Gastroesophageal sphincter (tissue), 4 donors: ENCODE results near the gene UNK. TPM values are rescaled to one million over a fixed set of nuclear protein-coding genes. Genes with fewer than 3 reads are reported as not detected.
A peak's percentile ranks its signal among the peaks of the same experiment; 100 is the strongest.

Source experiments
- ATAC-seq: fragments of 150-250 bp; one replicate; pipeline ENCODE4 v1.9.1; 2016; ENCODE audit warnings: mild to moderate bottlenecking, moderate library complexity
- H3K27ac ChIP-seq, 4 donors: fragments of 200-600 bp; sonication (generic) in 3 of 4; 1 replicate in 3 of 4; 2 replicates in 1 of 4; pipeline ENCODE4 v1.5.1; 2016 to 2019
- H3K27me3 ChIP-seq: fragments of 200-600 bp; sonication (generic); one replicate; pipeline ENCODE4 v1.5.1; 2019
- H3K36me3 ChIP-seq, 2 donors: fragments of 200-600 bp; sonication (generic); one replicate each; pipeline ENCODE4 v1.5.1; 2019; ENCODE audit warnings: control low read depth in 1 of 2
- H3K4me1 ChIP-seq, 3 donors: fragments of 200-600 bp; sonication (generic); 1 replicate in 2 of 3; 2 replicates in 1 of 3; pipeline ENCODE4 v1.5.1; 2016 to 2019; ENCODE audit warnings: control low read depth in 2 of 3
- H3K4me3 ChIP-seq, 2 donors: fragments of 200-600 bp; sonication (generic); one replicate each; pipeline ENCODE4 v1.5.1; 2019; ENCODE audit warnings: mild to moderate bottlenecking in 1 of 2, moderate library complexity in 1 of 2
- H3K9me3 ChIP-seq, 3 donors: fragments of 200-600 bp; sonication (generic); one replicate each; pipeline ENCODE4 v1.5.1; 2017 to 2019; ENCODE audit warnings: control low read depth in 2 of 3
- CTCF ChIP-seq, 4 experiments: fragments of 200-600 bp in 2 of 4; fragments of 450-650 bp in 2 of 4; sonication (generic) in 1 of 4; IDR thresholded peaks; one replicate each; pipeline ENCODE4 v1.5.1; 2017 to 2019; ENCODE audit warnings: antibody characterized with exemption in 4 of 4, mild to moderate bottlenecking in 2 of 4, moderate library complexity in 2 of 4
- EP300 ChIP-seq: sonication (generic); formaldehyde crosslinking; IDR thresholded peaks from one replicate; pipeline ENCODE4 v1.6.1; 2017; ENCODE audit warnings: antibody characterized with exemption, mild to moderate bottlenecking
- POLR2A ChIP-seq, 2 donors: fragments of 450-650 bp; IDR thresholded peaks; one replicate each; pipeline ENCODE4 v1.6.1; 2017; ENCODE audit warnings: antibody characterized with exemption in 2 of 2, mild to moderate bottlenecking in 2 of 2, moderate library complexity in 1 of 2
- POLR2AphosphoS5 ChIP-seq: sonication (generic); formaldehyde crosslinking; IDR thresholded peaks from one replicate; pipeline ENCODE4 v1.6.1; 2017; ENCODE audit warnings: antibody characterized with exemption
- WGBS, 2 donors: methylation state at CpG; one replicate each; pipeline ENCODE4 v1.1.5; 2018; ENCODE audit warnings: low coverage in 1 of 2; 5-methylcytosine and 5-hydroxymethylcytosine counted together
- total RNA-seq, 4 donors: library from RNA; depleted of rRNA; stranded (reverse); fragments of >200 nt; gene quantifications; one replicate each; pipeline ENCODE4 v1.1.0, GENCODE V29; 2016

The UNK gene
- total RNA-seq, 4 donors from 2014 or later, result 9.8 to 41.6 (median 21.0) TPM

DNA sequence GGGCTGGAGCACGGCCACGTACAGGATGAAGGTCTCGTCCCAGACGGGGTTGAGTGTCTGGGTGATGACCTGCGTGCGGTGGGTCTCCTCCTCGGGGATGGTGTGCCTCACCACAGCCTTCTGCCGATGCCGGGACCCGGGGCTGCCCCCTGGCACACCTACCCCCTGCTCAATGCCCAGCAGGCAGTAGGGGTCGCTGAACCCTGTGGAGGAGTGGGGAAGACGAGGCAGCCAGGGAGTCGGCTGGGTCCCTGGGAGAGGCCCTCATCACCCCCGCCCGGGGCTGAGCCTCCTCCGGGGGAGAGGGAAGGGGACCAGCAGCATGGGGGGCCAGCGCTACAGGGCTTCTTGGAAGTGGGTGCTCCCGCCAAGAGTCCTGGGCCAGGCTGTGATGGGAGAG, 57.8 kb downstream of the UNK start:
- no peaks in the 10 kb centered on the region for H3K9me3 ChIP-seq
- H3K4me1 ChIP-seq, result peaks cover 0 to 33% (median 16%) of the 10 kb centered on the region in 3 donors
- peaks cover 0 to 58% of the 10 kb centered on the region in 2 donors for H3K36me3 ChIP-seq
- peak overlapping the region in 1 of 4 donors; percentile 77 for H3K27ac ChIP-seq
- no peaks in the 10 kb centered on the region for H3K27me3 ChIP-seq
- ATAC-seq, result no peak
- no CpG with 5 or more reads among the region's 18 CpGs for WGBS, 2 donors
- H3K4me3 ChIP-seq, result no peak overlapping the region
- TF ChIP-seq CTCF (IDR thresholded peaks at IDR 0.05) (no peak), POLR2A (IDR thresholded peaks at IDR 0.05) (no peak), EP300 (no peak), POLR2AphosphoS5 (no peak)

GRCh38 chr17:75842963-75843576, 58.5 kb downstream of the UNK start:
- TF ChIP-seq POLR2A (IDR thresholded peaks at IDR 0.05), result no peak
- TF ChIP-seq EP300, result no peak
- no peak for TF ChIP-seq POLR2AphosphoS5
- no peak for TF ChIP-seq CTCF (IDR thresholded peaks at IDR 0.05)
- Histone ChIP-seq H3K4me3 (peak overlapping the region in 1 of 2 donors; percentile 33), H3K9me3 (no peaks in the 10 kb centered on the region), H3K4me1 (peaks cover 0 to 40% (median 22%) of the 10 kb centered on the region in 3 donors), H3K36me3 (peaks cover 0 to 59% of the 10 kb centered on the region in 2 donors), H3K27me3 (no peaks in the 10 kb centered on the region), H3K27ac (peak overlapping the region in 1 of 4 donors; percentile 77)
- no CpG with 5 or more reads among the region's 22 CpGs for WGBS, 2 donors
- no peak for ATAC-seq

DNA sequence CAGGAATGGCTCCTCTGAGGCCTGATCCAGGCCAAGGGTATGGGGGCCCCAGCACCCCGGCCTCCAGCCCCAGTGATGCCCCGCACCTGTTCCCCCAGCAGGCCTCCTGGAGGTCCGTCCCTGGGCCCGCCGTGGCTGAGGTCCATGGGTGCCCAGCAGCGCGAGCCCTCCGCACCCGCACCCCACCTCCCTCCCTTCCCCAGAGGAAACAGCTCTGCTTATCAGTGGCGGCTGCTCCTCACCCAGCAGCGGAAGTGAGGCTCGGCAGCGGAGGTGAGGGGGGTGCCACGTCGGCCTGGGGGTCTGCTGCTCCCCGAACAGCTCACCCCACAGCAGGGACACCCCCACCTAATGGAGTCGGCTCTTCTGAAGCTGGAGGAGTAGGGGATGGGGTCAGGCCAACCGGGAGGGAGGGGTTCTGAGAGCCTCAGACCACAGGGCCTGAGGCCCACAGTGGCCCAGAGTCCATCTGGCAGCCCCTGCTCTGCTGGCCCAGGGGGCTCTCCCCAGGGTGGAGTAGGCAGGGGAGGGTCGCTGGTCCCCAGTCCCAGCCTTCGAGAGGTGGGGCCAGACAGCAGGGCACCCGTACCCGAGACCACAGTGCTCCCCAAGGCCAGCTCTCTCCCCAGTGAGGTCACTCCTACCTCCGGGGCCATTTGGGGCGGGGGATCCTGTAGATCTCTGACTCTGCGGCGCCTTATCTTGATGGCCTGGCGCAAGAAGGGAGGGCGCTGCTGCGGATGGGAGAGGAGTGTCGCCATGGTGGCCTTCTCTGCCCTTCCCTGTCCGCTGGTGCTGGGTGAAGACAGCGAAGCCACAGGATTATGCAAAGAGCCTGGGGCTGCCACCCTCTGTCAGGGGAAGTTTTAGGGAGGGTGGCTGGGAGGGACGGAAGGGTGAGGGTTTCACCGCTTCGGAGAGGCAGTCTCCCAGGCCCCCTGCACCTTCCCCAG, 59.2 kb downstream of the UNK start, which contains the start of gene UNC13D:
TSS of gene UNC13D (minus strand) at position 828 of the 953 bp plus-strand sequence. CDS start at position 761, 67 bp downstream.
- peak in 1 of 2 donors; percentile 11 for TF ChIP-seq POLR2A (IDR thresholded peaks at IDR 0.05)
- no peak for TF ChIP-seq POLR2AphosphoS5
- H3K27ac ChIP-seq, result peak within 1 kb of the TSS in 3 of 4 donors; percentile 75 to 77 (median 75)
- H3K36me3 ChIP-seq, result peaks cover 0 to 59% of the 10 kb centered on the region in 2 donors
- H3K27me3 ChIP-seq, result no peaks in the 10 kb centered on the region
- 100% methylated on average over 1 of the region's 35 CpGs; no CpG with 5 or more reads in 1 of the 2 donors for WGBS, 2 donors
- H3K4me1 ChIP-seq, result peaks cover 0 to 48% (median 22%) of the 10 kb centered on the region in 3 donors
- no peaks in the 10 kb centered on the region for H3K9me3 ChIP-seq
- H3K4me3 ChIP-seq, result peak within 1 kb of the TSS in 1 of 2 donors; percentile 33
- ATAC-seq, result no peak

DNA sequence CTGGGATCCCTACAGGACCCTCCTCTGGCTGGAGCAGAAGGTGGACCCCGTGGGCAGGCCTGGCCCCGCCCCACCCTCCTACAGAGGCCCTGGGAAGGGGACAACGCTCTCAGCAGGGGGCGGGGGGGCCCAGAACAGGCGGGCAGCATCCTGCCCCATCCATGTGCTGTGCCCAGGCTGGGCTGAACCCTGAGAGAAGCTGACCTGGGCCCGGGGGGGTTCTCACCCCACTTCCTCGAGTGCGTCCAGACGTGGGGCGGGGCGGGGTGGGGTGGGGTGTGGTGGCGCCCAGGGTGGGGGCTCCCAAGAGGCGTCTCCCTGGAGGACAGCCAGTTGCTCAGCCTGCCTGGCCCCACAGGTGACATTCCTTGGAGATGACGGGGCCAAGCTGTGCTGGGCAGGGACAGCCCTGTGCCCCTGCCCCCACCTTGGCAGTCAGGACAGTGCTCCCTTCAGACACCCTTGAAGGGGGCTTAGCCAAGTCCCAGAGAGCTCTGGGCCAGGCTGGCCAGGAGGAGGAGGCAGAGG, 60.0 kb downstream of the UNK start:
- H3K9me3 ChIP-seq, result no peaks in the 10 kb centered on the region
- peaks cover 0 to 55% (median 22%) of the 10 kb centered on the region in 3 donors for H3K4me1 ChIP-seq
- no CpG with 5 or more reads among the region's 14 CpGs for WGBS, 2 donors
- H3K27me3 ChIP-seq, result no peaks in the 10 kb centered on the region
- ATAC-seq, result peak; percentile 33
- TF ChIP-seq EP300 (no peak), POLR2A (IDR thresholded peaks at IDR 0.05) (no peak), POLR2AphosphoS5 (no peak), CTCF (IDR thresholded peaks at IDR 0.05) (no peak)
- H3K27ac ChIP-seq, result peak overlapping the region in 3 of 4 donors; percentile 75 to 77 (median 75)
- H3K4me3 ChIP-seq, result peak overlapping the region in 1 of 2 donors; percentile 33
- H3K36me3 ChIP-seq, result peaks cover 0 to 60% of the 10 kb centered on the region in 2 donors
